NCI-H2196 (cell line): ENCODE measurements around the gene PRX.

ENCODE experiments used
- DNase-seq: peaks from one replicate; lab custom pipeline; 2025; ENCODE audit not compliant: unreplicated experiment; lab: John Stamatoyannopoulos, UW

PRX gene

GRCh38 chr19:40367577-40368434, 45.4 kb downstream of the PRX start:
- no peak for DNase-seq

GRCh38 chr19:40366697-40367561, 46.2 kb downstream of the PRX start:
- DNase-seq: no peak

GRCh38 chr19:40365613-40366401, 47.4 kb downstream of the PRX start:
- peak; percentile 80 for DNase-seq

GRCh38 chr19:40365010-40365409, 48.2 kb downstream of the PRX start:
- no peak for DNase-seq

- DNase-seq: no peak
These were observed 50.1 kb downstream of the PRX start for GRCh38 chr19:40363069-40363468.

- no peak for DNase-seq
These were observed 51.0 kb downstream of the PRX start for GRCh38 chr19:40362160-40362559.

GRCh38 chr19:40360708-40361241, 52.4 kb downstream of the PRX start:
- DNase-seq: no peak

- no peak for DNase-seq
These were observed 53.0 kb downstream of the PRX start for GRCh38 chr19:40360020-40360707.

GRCh38 chr19:40358773-40359172, 54.4 kb downstream of the PRX start:
- DNase-seq: no peak

GRCh38 chr19:40357640-40358039, 55.5 kb downstream of the PRX start:
- DNase-seq: no peak

GRCh38 chr19:40356681-40357595, 56.2 kb downstream of the PRX start:
- DNase-seq: no peak

GRCh38 chr19:40355975-40356680, 57.0 kb downstream of the PRX start:
- no peak for DNase-seq

GRCh38 chr19:40348961-40349507, 64.1 kb downstream of the PRX start:
- DNase-seq: peak; percentile 20

- peak; percentile 99 for DNase-seq
These were observed 64.9 kb downstream of the PRX start, which contains the start of the genes C19orf47 and PLD3 for GRCh38 chr19:40348125-40348913. TSS of gene C19orf47 (minus strand) at chr19:40348397. CDS start at chr19:40341857, 6,540 bp downstream. TSS of gene PLD3 (plus strand) at chr19:40348695. CDS start at chr19:40366484, 17,789 bp downstream.

GRCh38 chr19:40344422-40344821, 68.8 kb downstream of the PRX start:
- DNase-seq: no peak
